GM06990 (cell line): ENCODE measurements around the gene OR8J1.
"Not testable (repeated sequence)": the region's sequence is repeated elsewhere in the genome, so short reads cannot be mapped to it uniquely, and the experiment has no call there.

Source experiments
- DNase-seq: peaks from one replicate; pipeline ENCODE4 v3.0.0-alpha.2; 2011; ENCODE audit not compliant: insufficient read length; ENCODE audit errors: extremely low read depth
- H3K27me3 ChIP-seq: replicated peaks from 2 replicates; pipeline ENCODE4 v1.6.0; 2011; ENCODE audit warnings: low read length; ENCODE audit not compliant: control insufficient read depth, insufficient read depth
- H3K36me3 ChIP-seq: 2 replicates; pipeline ENCODE4 v1.5.1; 2011; ENCODE audit warnings: low read length; ENCODE audit not compliant: control insufficient read depth, insufficient read depth
- H3K4me3 ChIP-seq: replicated peaks from 2 replicates; pipeline ENCODE4 v1.5.1; 2011; ENCODE audit warnings: low read depth, mild to moderate bottlenecking, control low read depth, low read length
- CTCF ChIP-seq: IDR thresholded peaks from 2 replicates; pipeline ENCODE4 v1.5.1; 2011; ENCODE audit warnings: low read length, control low read depth, mild to moderate bottlenecking, inconsistent platforms; ENCODE audit not compliant: insufficient read depth, poor library complexity, severe bottlenecking

OR8J1 gene

GRCh38 chr11:56340289-56340688 lies 13.8 kb upstream of the OR8J1 start:
- DNase-seq, result no peak
- Histone ChIP-seq H3K4me3 (no peak overlapping the region), H3K27me3 (no peaks in the 10 kb centered on the region), H3K36me3 (no peaks in the 10 kb centered on the region)
- TF ChIP-seq CTCF, result no peak

GRCh38 chr11:56345739-56346138 lies 8.4 kb upstream of the OR8J1 start, which contains the start of gene OR8K1:
Gene OR8K1, plus strand, starts transcription at chr11:56346039. Its CDS starts 0 bp downstream, at chr11:56346039.
- no peak for DNase-seq
- Histone ChIP-seq H3K36me3 (no peaks in the 10 kb centered on the region), H3K4me3 (no peak within 1 kb of the TSS), H3K27me3 (no peaks in the 10 kb centered on the region)
- no peak for TF ChIP-seq CTCF

GRCh38 chr11:56375324-56375723 lies 21.2 kb downstream of the OR8J1 start, which contains the start of gene OR8U1:
Gene OR8U1, plus strand, starts transcription at chr11:56375624. Its CDS starts 0 bp downstream, at chr11:56375624.
- no peak for TF ChIP-seq CTCF
- DNase-seq, result no peak
- Histone ChIP-seq H3K27me3 (no peaks in the 10 kb centered on the region), H3K36me3 (no peaks in the 10 kb centered on the region), H3K4me3 (no peak within 1 kb of the TSS)

- no peak for DNase-seq
- TF ChIP-seq CTCF, result no peak
- Histone ChIP-seq H3K36me3 (no peaks in the 10 kb centered on the region), H3K4me3 (no peak overlapping the region), H3K27me3 (no peaks in the 10 kb centered on the region)
These were observed 26.0 kb downstream of the OR8J1 start for GRCh38 chr11:56380120-56380519.

- no peak for TF ChIP-seq CTCF
These were observed 40.3 kb downstream of the OR8J1 start for GRCh38 chr11:56394381-56394780.

GRCh38 chr11:56396047-56396446 lies 42.0 kb downstream of the OR8J1 start:
- Histone ChIP-seq H3K4me3 (no peak overlapping the region), H3K36me3 (no peaks in the 10 kb centered on the region), H3K27me3 (no peaks in the 10 kb centered on the region)
- no peak for DNase-seq
- peak; percentile 11 for TF ChIP-seq CTCF

More at GRCh38 chr11:56394381-56394780, 40.3 kb downstream of the OR8J1 start:
- Histone ChIP-seq H3K36me3 (no peaks in the 10 kb centered on the region), H3K27me3 (no peaks in the 10 kb centered on the region), H3K4me3 (no peak overlapping the region)
- DNase-seq, result no peak

GRCh38 chr11:56401858-56402461 lies 47.9 kb downstream of the OR8J1 start:
- not testable (repeated sequence) for DNase-seq, H3K4me3 ChIP-seq, H3K36me3 ChIP-seq, H3K27me3 ChIP-seq
